ENCODE data around the gene CDH16. TPM values are rescaled to one million over a fixed set of nuclear protein-coding genes. Genes with fewer than 3 reads are reported as not detected.

The CDH16 gene
- total and polyA plus RNA-seq, 2 experiments from 2014 or later: not detected

DNA sequence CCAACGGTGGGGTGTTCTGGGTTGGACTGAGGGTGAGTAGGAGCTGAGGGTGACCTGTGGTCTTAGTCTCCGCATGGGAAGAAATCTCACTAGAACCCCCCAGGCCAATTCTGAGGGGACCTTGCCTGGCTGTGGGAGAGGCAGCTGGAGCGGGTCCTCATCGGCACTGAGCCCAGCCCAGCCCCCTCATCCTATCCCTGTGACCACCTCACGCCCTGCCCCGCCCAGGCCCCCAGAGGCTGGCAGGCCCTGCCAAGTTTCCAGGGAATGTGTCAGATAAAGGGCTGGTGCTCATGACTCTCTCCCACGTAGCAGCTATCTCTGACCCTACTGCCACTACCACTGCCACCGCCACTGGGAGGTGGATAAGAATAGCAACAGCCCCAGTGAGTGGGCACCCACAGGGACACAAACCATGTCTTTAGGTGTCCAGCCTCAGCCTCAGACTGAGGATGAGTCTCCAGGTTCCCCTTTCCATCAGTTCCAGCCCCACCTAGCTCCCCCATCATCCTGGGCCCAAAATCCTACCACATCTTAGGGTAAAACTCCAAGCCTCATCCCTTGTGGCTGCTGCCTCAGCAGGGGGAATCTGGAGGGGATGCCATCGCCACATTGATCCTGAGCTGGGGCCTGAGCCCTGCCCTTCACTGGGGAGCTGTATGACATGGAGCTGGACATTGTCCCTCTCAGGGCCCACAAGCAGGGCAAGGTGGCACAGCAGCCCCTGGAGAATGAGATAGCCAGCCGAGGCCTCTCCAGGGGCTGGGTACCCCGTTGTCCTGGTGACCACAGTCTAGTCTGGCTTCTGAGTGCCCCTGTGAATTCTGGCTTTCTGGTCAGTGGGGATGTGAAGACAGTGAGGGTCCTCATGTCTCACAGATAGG, 14.9 kb downstream of the CDH16 start (continued):
- TF ChIP-seq ZNF462 (CRISPR knock-in tag; IDR thresholded peaks at IDR 0.05) (no peak), STAT1 (IDR thresholded peaks at IDR 0.05; ENCODE audit: unreplicated experiment) (no peak), ETS1 (IDR thresholded peaks at IDR 0.05) (no peak), EZH2 (IDR thresholded peaks at IDR 0.05; ENCODE audit: low read depth, unreplicated experiment) (no peak), ZNF331 (CRISPR knock-in tag; IDR thresholded peaks at IDR 0.05; ENCODE audit: low read depth) (no peak)
- TF ChIP-seq, protein P1, sequence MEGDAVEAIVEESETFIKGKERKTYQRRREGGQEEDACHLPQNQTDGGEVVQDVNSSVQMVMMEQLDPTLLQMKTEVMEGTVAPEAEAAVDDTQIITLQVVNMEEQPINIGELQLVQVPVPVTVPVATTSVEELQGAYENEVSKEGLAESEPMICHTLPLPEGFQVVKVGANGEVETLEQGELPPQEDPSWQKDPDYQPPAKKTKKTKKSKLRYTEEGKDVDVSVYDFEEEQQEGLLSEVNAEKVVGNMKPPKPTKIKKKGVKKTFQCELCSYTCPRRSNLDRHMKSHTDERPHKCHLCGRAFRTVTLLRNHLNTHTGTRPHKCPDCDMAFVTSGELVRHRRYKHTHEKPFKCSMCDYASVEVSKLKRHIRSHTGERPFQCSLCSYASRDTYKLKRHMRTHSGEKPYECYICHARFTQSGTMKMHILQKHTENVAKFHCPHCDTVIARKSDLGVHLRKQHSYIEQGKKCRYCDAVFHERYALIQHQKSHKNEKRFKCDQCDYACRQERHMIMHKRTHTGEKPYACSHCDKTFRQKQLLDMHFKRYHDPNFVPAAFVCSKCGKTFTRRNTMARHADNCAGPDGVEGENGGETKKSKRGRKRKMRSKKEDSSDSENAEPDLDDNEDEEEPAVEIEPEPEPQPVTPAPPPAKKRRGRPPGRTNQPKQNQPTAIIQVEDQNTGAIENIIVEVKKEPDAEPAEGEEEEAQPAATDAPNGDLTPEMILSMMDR (conservative IDR thresholded peaks at IDR 0.05; ENCODE audit: low read depth in 2 of 2): no peak

Data from GM23338 (cell line).